HG02678 (cell line): ENCODE measurements around the gene SULT2A1.
"Not testable (repeated sequence)": the region's sequence is repeated elsewhere in the genome, so short reads cannot be mapped to it uniquely, and the experiment has no call there.

Source experiments
- ATAC-seq: cut with Tn5 transposase; IDR thresholded peaks from one replicate; pipeline ENCODE4 v1.9.1; 2021; ENCODE audit warnings: mild to moderate bottlenecking, moderate library complexity; ENCODE audit not compliant: unreplicated experiment

SULT2A1 gene

GRCh38 chr19:47886010-47886559, at the start of gene SULT2A1:
TSS of gene SULT2A1 (minus strand) at chr19:47886315. CDS start at chr19:47886257, 58 bp downstream.
- no peak for ATAC-seq

DNA sequence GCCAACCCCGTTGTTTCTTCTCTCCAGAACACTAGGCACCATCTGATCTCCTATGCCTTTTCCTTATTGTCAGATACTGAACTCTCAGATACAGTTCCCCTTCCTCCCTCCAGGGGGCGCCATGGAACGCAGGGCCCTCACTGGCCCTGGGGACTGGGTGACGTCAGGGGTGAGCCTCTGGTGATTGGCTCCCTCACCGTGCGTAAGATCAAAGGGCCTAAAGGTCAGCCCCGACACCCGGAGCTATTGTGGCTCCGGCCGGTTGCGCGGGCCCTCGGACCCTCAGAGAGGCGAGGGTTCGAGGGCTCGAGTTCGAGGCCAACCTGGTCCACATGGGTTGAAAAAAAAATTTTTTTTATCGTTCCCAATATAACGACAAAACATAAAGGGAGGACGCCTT, 42.5 kb upstream of the SULT2A1 start:
- ATAC-seq, result not testable (repeated sequence)

- not testable (repeated sequence) for ATAC-seq
Observed at GRCh38 chr19:47920107-47920506, 34.0 kb upstream of the SULT2A1 start.

GRCh38 chr19:47910191-47910590, 24.1 kb upstream of the SULT2A1 start:
- not testable (repeated sequence) for ATAC-seq

GRCh38 chr19:47909350-47909749, 23.2 kb upstream of the SULT2A1 start:
- ATAC-seq, result not testable (repeated sequence)

DNA sequence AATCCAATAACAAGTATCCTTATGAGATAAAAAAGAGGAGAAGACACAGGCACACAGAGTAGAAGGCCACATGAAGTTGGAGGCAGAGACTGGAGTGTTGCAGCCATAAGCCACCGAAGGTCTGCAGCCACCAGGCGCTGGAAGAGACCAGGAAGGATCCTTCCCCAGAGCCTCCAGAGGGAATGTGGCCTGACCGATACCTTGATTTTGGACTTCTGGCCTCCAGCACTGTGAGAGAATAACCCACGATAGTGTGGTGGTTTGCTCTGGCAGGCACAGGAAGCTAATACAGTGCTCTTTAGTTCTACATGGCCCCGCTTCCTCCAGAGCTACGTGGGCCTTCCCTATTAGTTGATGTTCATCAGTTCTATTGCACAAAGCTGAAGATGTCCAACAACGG, 15.3 kb upstream of the SULT2A1 start:
- no peak for ATAC-seq

- ATAC-seq, result no peak
Observed at GRCh38 chr19:47899335-47899734, 13.2 kb upstream of the SULT2A1 start.

- no peak for ATAC-seq
Observed at GRCh38 chr19:47897861-47898260, 11.7 kb upstream of the SULT2A1 start.

- no peak for ATAC-seq
Observed at GRCh38 chr19:47896773-47897172, 10.7 kb upstream of the SULT2A1 start.

- no peak for ATAC-seq
Observed at GRCh38 chr19:47896019-47896418, 9.9 kb upstream of the SULT2A1 start.

GRCh38 chr19:47895165-47895782, 9.2 kb upstream of the SULT2A1 start:
- no peak for ATAC-seq

DNA sequence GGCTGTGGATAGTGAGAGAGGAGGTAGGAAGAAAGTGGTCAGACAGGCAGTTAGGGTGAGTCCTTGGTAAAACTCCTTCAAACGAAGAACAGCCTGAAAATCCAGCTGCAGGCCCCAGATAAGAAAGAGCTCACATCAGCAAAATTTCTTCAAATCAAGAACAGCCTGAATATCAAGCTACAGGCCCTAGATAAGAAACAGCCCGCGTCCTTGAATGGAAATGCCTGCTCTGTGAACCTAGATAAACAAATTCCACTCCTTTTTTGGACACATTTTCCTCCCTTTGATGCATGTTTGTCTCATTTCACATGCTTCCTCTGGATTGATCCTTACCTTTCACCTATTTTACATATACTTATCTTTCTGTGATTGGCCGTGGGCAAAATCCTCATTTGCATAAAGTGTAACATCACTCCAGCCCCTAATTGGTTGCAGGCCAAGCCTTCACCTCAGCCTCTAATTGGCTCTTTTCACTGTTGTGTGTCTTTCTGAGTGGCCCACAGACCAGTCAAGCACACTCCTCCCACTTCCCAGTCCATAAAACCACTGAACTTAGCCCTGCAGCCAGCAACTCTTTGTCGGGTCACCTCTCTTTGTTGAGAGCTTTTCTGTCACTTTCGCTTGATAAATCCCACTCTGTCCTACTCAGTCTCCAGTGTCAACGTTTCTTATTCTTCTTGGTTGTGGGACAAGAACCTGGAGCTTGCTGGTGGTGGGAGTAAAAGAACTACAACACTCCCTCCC, 6.0 kb upstream of the SULT2A1 start:
- no peak for ATAC-seq

DNA sequence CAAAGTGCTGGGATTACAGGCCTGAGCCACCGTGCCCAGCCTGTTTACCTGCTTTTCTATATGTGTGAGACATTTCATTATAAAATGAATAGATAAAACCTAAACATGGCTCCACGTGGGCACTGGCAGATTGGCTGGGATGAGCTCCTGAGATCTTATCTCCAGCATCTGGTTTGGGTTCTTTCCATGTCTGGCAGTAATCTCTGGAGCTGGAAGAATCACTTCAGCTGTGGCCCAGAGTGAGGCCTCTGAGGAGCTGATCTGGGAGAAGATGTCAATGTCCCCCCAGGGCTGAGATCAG, 5.5 kb upstream of the SULT2A1 start:
- no peak for ATAC-seq

GRCh38 chr19:47890865-47891621, 4.9 kb upstream of the SULT2A1 start:
- no peak for ATAC-seq

DNA sequence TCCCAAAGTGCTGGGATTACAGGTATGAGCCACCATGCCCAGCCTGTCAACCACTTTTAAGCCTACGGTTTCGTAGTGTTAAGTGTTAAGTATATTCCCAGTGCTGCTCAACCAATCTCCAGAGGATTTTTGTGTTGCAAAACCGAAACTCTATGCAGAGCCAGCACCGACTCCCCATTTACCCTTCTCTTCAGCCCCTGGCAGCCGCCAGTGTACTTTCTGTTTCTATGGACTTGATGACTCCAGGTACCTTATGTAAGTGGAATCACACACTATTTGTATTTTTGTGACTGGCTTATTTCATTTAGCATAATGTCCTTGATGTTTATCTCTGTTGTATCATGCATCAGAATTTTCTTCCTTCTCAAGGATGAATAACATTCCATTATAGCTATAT, 1.1 kb downstream of the SULT2A1 start:
- no peak for ATAC-seq

DNA sequence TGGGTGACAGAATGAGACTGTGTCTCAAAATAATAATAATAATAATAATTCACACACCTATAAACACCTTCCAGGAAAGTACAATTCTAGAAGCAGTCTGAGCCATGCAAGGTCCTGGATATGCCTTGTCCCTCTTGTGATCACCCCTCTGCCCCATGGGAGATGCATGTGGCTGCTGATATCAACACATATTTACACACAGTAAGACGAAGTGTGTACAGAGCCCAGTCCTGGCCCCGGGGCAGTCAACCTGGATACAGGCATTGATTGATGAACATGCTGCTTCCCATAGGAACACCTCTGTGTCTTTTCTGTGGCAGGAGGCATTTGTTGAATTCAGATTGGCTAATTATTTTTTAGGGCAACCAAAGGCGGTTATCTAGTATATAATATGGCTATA, 3.2 kb downstream of the SULT2A1 start:
- ATAC-seq, result no peak

GRCh38 chr19:47881757-47882156, 4.4 kb downstream of the SULT2A1 start:
- no peak for ATAC-seq

DNA sequence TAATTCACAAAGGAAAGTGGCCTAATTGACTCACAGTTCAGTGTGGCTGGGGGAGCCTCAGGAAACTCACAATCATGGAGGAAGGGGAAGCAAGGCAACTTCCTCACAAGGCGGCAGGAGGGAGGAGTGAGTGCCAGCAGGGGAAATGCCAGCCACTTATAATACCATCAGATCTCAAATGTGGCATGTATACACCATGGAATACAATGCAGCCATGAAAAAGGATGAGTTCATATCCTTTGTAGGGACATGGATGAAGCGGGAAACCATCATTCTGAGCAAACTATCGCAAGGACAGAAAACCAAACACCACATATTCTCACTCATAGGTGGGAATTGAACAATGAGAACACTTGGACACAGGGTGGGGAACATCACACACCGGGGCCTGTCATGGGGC, 6.7 kb downstream of the SULT2A1 start:
- ATAC-seq, result not testable (repeated sequence)

DNA sequence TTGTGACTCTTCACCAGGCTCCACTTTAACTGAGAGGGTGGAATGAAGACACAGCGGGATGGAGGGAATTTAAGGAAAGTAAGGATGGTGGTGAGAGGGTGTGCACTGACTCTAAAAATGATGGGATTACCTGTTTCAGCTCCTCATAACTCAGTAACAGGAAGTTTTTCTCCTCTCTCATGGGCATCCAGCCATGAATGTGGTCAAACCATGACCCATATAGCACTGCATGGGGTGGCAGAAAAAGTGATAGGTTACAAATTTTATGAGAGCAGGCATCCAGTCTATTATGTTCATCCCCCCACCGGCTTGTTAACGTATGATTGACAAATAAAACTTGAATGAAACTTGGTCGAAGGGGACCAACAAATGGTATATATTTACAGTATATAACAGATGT, 7.2 kb downstream of the SULT2A1 start:
- no peak for ATAC-seq

GRCh38 chr19:47865166-47865565, 20.9 kb downstream of the SULT2A1 start:
- no peak for ATAC-seq

DNA sequence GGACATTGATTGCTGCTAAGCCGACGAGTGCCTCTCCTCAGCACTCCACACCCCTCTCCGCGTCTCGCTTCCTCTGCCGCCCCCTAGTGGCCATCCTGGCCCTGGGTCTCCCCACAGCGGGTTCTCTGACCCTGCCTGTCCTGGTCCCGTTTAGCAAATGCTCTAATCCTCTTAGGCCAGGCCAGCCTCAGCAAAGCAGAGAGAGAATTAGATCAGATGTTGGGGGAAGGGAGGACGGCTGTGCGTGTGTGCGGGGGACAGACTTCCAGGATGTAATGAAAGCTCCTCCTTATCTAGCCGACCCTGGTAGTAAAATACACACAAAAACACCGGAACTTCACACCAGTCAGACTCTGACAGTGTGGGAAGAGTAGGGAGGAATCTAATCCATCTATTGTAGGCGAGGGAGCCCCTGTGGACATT, 22.6 kb downstream of the SULT2A1 start:
- no peak for ATAC-seq

GRCh38 chr19:47861630-47862029, 24.5 kb downstream of the SULT2A1 start:
- ATAC-seq, result no peak
